Activated CD8-positive, alpha-beta T cell treated with anti-CD3 and anti-CD28 coated beads for 36 hours (primary cell): ENCODE measurements around the gene METTL4. TPM values are rescaled to one million over a fixed set of nuclear protein-coding genes. Genes with fewer than 3 reads are reported as not detected.

Source experiments
- ATAC-seq: fragments of 200-7000 bp; cut with Tn5 transposase; one replicate; pipeline ENCODE4 v1.10.0; 2021; ENCODE audit warnings: mild to moderate bottlenecking, moderate library complexity
- CTCF ChIA-PET: fragments of 350-600 bp; sonication (Branson Sonifier 250); formaldehyde crosslinking; loops from one replicate; lab custom pipeline; 2021; ENCODE audit warnings: antibody characterized with exemption; lab: Charles Lee
- POLR2A ChIA-PET: fragments of 350-600 bp; sonication (Branson Sonifier 250); formaldehyde crosslinking; loops from one replicate; lab custom pipeline; 2021; ENCODE audit warnings: antibody characterized with exemption; lab: Charles Lee
- DNase-seq: peaks from one replicate; pipeline ENCODE4 v3.0.0-alpha.2; 2020
- H3K27ac Mint-ChIP-seq: one replicate; pipeline ENCODE4 v1.8.0; 2021; ENCODE audit warnings: mild to moderate bottlenecking, mixed read lengths
- H3K27me3 Mint-ChIP-seq: one replicate; pipeline ENCODE4 v1.8.0; 2021; ENCODE audit warnings: mixed read lengths
- H3K36me3 Mint-ChIP-seq: one replicate; pipeline ENCODE4 v1.8.0; 2021; ENCODE audit warnings: low read depth, mixed read lengths
- H3K4me1 Mint-ChIP-seq: one replicate; pipeline ENCODE4 v1.8.0; 2021; ENCODE audit warnings: low read depth, mixed read lengths
- H3K4me3 Mint-ChIP-seq: one replicate; pipeline ENCODE4 v1.8.0; 2021; ENCODE audit warnings: mild to moderate bottlenecking, moderate library complexity, mixed read lengths
- H3K9me3 Mint-ChIP-seq: one replicate; pipeline ENCODE4 v1.8.0; 2021; ENCODE audit warnings: mixed read lengths
- intact Hi-C: fragments of 100-400 bp; cut with micrococcal nuclease; formaldehyde crosslinking; loops from one replicate; pipeline ENCODE4 v1.10.0; 2022
- total RNA-seq, 2 experiments: library from RNA; stranded (reverse); gene quantifications; one replicate each; pipeline ENCODE4 v1.2.3, GENCODE V29; 2021
- TF ChIP-seq, protein P1 (sequence below): fragments of 200-600 bp; IDR thresholded peaks from one replicate; pipeline ENCODE4 v1.8.0; 2022; ENCODE audit warnings: antibody characterized with exemption, mild to moderate bottlenecking

METTL4 gene
- total RNA-seq, 2 experiments from 2014 or later: 18.9 to 20.5 TPM

DNA sequence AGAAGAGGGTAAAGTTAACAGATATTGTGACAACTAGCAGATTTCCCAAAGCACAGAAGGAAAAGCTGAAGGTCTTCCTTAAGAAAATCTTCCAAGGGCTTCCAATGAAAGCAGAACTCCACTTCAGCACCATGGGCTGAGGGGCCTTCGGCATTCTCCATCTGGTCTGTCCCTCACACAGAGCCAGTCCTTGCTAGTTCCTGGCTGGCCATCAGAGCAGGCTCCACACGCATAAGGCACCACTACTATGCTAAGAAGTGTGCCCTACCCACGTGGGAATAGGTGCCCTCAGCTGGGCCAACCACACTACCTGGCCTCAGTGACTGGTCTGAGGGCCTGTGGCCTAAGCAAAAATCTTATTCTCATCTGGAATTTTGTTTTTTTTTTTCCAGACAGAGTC lies 73.5 kb downstream of the METTL4 start:
- no peak overlapping the region for H3K27ac Mint-ChIP-seq
- DNase-seq (no peak), ATAC-seq (no peak)
- H3K4me3 Mint-ChIP-seq: no peak overlapping the region
- intact Hi-C loops: no loop called here
- no peaks in the 10 kb centered on the region for H3K4me1 Mint-ChIP-seq
- H3K9me3 Mint-ChIP-seq: no peaks in the 10 kb centered on the region
- ChIA-PET POLR2A (no interaction called here), CTCF (no interaction called here)
- H3K27me3 Mint-ChIP-seq: peaks cover 2% of the 10 kb centered on the region
- TF ChIP-seq, protein P1, sequence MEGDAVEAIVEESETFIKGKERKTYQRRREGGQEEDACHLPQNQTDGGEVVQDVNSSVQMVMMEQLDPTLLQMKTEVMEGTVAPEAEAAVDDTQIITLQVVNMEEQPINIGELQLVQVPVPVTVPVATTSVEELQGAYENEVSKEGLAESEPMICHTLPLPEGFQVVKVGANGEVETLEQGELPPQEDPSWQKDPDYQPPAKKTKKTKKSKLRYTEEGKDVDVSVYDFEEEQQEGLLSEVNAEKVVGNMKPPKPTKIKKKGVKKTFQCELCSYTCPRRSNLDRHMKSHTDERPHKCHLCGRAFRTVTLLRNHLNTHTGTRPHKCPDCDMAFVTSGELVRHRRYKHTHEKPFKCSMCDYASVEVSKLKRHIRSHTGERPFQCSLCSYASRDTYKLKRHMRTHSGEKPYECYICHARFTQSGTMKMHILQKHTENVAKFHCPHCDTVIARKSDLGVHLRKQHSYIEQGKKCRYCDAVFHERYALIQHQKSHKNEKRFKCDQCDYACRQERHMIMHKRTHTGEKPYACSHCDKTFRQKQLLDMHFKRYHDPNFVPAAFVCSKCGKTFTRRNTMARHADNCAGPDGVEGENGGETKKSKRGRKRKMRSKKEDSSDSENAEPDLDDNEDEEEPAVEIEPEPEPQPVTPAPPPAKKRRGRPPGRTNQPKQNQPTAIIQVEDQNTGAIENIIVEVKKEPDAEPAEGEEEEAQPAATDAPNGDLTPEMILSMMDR: no peak
- H3K36me3 Mint-ChIP-seq: no peaks in the 10 kb centered on the region

DNA sequence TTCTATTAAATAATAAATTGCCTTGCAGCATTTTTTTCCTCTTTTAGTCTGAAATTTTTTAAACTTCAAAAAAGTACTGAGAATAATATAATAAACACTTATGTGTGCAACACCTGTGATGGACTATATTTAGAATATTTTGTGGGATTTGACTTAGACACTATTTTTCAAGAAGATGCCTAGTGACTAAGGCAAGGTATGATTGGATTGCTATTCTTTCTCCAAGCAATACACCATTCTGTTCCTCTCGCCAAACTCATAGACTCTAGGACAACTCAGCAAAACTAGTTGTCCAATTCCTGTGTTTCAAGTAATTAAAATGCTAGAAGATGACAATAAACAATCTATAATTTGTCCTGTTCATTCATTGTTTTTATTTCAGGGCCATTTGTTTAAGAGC lies 75.9 kb downstream of the METTL4 start:
- ATAC-seq: no peak
- TF ChIP-seq, protein P1: no peak
- intact Hi-C loops: no loop called here
- Mint-ChIP-seq H3K27me3 (peaks cover 2% of the 10 kb centered on the region), H3K36me3 (no peaks in the 10 kb centered on the region), H3K4me3 (no peak overlapping the region), H3K27ac (no peak overlapping the region), H3K4me1 (no peaks in the 10 kb centered on the region), H3K9me3 (no peaks in the 10 kb centered on the region)
- POLR2A ChIA-PET: no interaction called here
- DNase-seq: no peak
- CTCF ChIA-PET: interaction anchor here (0.6 kb wide), 1 partner anchor 390 kb away, joined by 3 read pairs; no protein-coding TSS in a partner anchor

DNA sequence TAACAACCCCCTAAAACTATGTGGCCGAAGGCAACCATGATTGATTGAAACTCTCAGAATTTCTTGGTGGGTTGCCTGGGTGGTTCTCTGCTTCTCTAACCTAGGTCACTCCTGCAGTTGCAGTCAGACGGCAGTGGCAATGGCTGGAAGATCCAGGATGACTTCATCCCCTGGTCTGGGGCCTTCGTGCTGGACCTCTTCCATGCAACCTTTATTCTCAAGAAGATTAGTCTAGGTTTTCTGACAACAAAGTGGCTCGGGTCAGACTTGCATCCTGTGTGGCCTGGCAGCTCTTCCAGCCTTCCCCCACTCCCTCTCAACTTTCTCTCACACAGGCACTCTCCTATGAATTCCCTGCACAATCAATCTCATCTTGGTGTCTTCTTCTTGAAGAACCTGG lies 76.4 kb downstream of the METTL4 start:
- peaks cover 4% of the 10 kb centered on the region for H3K27me3 Mint-ChIP-seq
- ChIA-PET POLR2A (no interaction called here), CTCF (no interaction called here)
- TF ChIP-seq, protein P1: no peak
- no peaks in the 10 kb centered on the region for H3K9me3 Mint-ChIP-seq
- no peaks in the 10 kb centered on the region for H3K36me3 Mint-ChIP-seq
- no peak overlapping the region for H3K4me3 Mint-ChIP-seq
- no peaks in the 10 kb centered on the region for H3K4me1 Mint-ChIP-seq
- DNase-seq (no peak), ATAC-seq (no peak)
- no peak overlapping the region for H3K27ac Mint-ChIP-seq
- intact Hi-C loops: no loop called here

Other genes starting within 250 kb of the METTL4 start
- gene NDC80, start 52 bp upstream of the METTL4 start, total RNA-seq: 10 to 100 TPM; 81.3 to 82.2 TPM
- 10 to 100 TPM; 97.4 to 98.9 TPM for gene SMCHD1, start 84.2 kb upstream of the METTL4 start, total RNA-seq